ENCODE results near the gene MIER2.

GRCh38 chr19:330503-330902, 14.1 kb downstream of the MIER2 start:
- TF ChIP-seq CTCF (IDR thresholded peaks at IDR 0.05) (no peak), EZH2 (IDR thresholded peaks at IDR 0.05; ENCODE audit: borderline replicate concordance, insufficient read depth, low read depth, low read length, poor library complexity, severe bottlenecking) (no peak)

Data from B cell (primary cell).